ENCODE results near the gene TMEM131L.

DNA sequence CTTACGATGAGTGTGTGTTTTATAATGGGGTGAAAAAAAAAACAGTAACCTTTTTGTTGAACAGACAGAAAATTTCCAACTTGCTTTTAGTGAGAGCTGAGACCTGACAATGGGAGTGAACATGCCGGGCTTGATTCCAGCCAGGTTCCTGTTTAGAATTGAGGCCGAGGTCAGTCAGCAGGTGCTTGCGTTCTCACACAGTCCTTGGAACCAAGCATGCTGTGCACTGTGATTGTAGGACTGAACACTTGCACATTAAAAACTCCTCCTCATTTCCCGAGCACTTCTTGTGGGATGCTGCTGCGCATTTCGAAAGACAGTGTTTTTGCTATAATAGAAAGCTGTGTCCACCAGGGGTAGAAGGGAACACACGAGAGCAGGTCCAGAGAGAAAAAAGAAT lies 51.8 kb downstream of the TMEM131L start:
- no peak for TF ChIP-seq FOXM1 (IDR thresholded peaks at IDR 0.05; ENCODE audit: borderline replicate concordance, low read depth)
- TF ChIP-seq USF1 (IDR thresholded peaks at IDR 0.05) = no peak
- no peak for TF ChIP-seq CREB1 (IDR thresholded peaks at IDR 0.05; ENCODE audit: low read depth)
- no peak for TF ChIP-seq CEBPB (IDR thresholded peaks at IDR 0.05)
- TF ChIP-seq YY1 (IDR thresholded peaks at IDR 0.05; ENCODE audit: low read depth) = no peak

Measured in Ishikawa (cell line).